ENCODE measurements around the gene TMEM126A.

GRCh38 chr11:85695546-85695945, 47.8 kb downstream of the TMEM126A start:
- TF ChIP-seq CTCF (IDR thresholded peaks at IDR 0.05) (no peak), POLR2A (IDR thresholded peaks at IDR 0.05) (no peak)
